Neuron (in vitro differentiated cells): ENCODE data around the gene SBK3.
"Not testable (repeated sequence)": the region's sequence is repeated elsewhere in the genome, so short reads cannot be mapped to it uniquely, and the experiment has no call there.

Experiments used
- H2AFZ ChIP-seq: one replicate; pipeline ENCODE4 v1.6.1; 2013; ENCODE audit warnings: low read depth, mild to moderate bottlenecking, inconsistent platforms, low read length, moderate library complexity
- H3K27me3 ChIP-seq: one replicate; pipeline ENCODE4 v1.6.1; 2013; ENCODE audit warnings: low read length; ENCODE audit not compliant: insufficient read depth
- H3K36me3 ChIP-seq: one replicate; pipeline ENCODE4 v1.6.1; 2013; ENCODE audit warnings: low read length; ENCODE audit not compliant: insufficient read depth
- H3K4me1 ChIP-seq: one replicate; pipeline ENCODE4 v1.6.1; 2013; ENCODE audit warnings: low read length; ENCODE audit not compliant: insufficient read depth
- H3K4me3 ChIP-seq: 2 replicates; pipeline ENCODE4 v1.5.1; 2013; ENCODE audit warnings: mild to moderate bottlenecking, low read length, moderate library complexity
- H3K9me3 ChIP-seq: one replicate; pipeline ENCODE4 v1.6.1; 2013; ENCODE audit warnings: low read length

The SBK3 gene

GRCh38 chr19:55508120-55508519 lies 37.2 kb downstream of the SBK3 start:
- Histone ChIP-seq H3K36me3 (no peaks in the 10 kb centered on the region), H3K4me3 (no peak overlapping the region), H3K27me3 (no peaks in the 10 kb centered on the region), H3K4me1 (no peaks in the 10 kb centered on the region), H3K9me3 (no peaks in the 10 kb centered on the region), H2AFZ (no peak overlapping the region)

- no peaks in the 10 kb centered on the region for H3K27me3 ChIP-seq
- H3K36me3 ChIP-seq, result no peaks in the 10 kb centered on the region
- no peaks in the 10 kb centered on the region for H3K9me3 ChIP-seq
- no peaks in the 10 kb centered on the region for H3K4me1 ChIP-seq
- H3K4me3 ChIP-seq, result no peak overlapping the region
- H2AFZ ChIP-seq, result no peak overlapping the region
These were observed 40.4 kb downstream of the SBK3 start for GRCh38 chr19:55504981-55505380.

GRCh38 chr19:55504252-55504603 lies 41.1 kb downstream of the SBK3 start:
- Histone ChIP-seq H3K4me1 (no peaks in the 10 kb centered on the region), H3K27me3 (no peaks in the 10 kb centered on the region), H3K36me3 (no peaks in the 10 kb centered on the region), H2AFZ (peak overlapping the region; percentile 63), H3K9me3 (no peaks in the 10 kb centered on the region), H3K4me3 (peak overlapping the region; percentile 46)

DNA sequence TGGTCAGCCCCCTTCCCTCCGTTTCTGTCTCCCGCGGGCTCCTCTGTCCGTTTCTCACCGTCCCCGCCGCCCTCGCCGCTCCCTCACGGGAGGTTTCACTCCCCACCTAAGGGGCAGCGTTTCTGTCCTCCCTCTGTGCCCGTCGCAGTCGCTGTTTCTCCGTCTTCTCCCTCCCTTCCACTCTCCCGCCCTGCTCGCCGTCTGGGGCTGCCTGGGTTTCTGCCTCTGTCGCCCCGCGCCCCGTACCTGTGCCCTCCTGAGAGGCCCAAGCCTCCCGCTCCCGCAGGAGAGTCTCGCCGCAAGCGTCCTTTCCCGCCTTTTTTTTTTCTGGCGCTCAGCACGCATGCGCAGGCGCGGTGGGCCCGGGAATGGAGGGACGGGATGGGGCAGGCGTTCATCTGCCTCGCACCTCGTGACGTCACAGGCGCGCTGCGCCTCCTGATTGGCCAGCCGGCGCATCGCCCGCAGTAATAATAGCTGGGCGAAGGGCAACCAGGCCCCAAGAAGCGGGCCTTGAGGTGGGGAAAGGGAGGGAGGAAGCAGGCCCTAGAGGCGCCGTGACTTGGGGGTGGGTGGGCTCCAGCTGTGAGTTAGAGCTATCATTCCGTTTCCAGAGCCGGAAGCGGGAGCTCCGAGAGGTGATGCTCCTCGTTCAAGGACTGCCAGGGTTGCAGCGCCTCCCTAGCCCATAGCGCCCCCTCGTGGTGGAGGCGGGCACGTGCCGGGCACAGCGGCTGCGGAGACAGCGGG lies 41.7 kb downstream of the SBK3 start:
- H2AFZ ChIP-seq, result peak overlapping the region; percentile 63
- no peaks in the 10 kb centered on the region for H3K27me3 ChIP-seq
- no peaks in the 10 kb centered on the region for H3K9me3 ChIP-seq
- H3K36me3 ChIP-seq, result no peaks in the 10 kb centered on the region
- no peaks in the 10 kb centered on the region for H3K4me1 ChIP-seq
- H3K4me3 ChIP-seq, result peak overlapping the region; percentile 46

GRCh38 chr19:55503157-55503501 lies 42.2 kb downstream of the SBK3 start:
- Histone ChIP-seq H3K9me3 (no peaks in the 10 kb centered on the region), H3K4me3 (no peak overlapping the region), H3K36me3 (no peaks in the 10 kb centered on the region), H3K4me1 (no peaks in the 10 kb centered on the region), H2AFZ (no peak overlapping the region), H3K27me3 (no peaks in the 10 kb centered on the region)

GRCh38 chr19:55502197-55502952 lies 43.0 kb downstream of the SBK3 start:
- no peaks in the 10 kb centered on the region for H3K9me3 ChIP-seq
- no peaks in the 10 kb centered on the region for H3K36me3 ChIP-seq
- H3K4me3 ChIP-seq, result no peak overlapping the region

GRCh38 chr19:55500368-55500952 lies 44.9 kb downstream of the SBK3 start:
- H3K9me3 ChIP-seq, result no peaks in the 10 kb centered on the region
- H3K4me1 ChIP-seq, result no peaks in the 10 kb centered on the region
- no peaks in the 10 kb centered on the region for H3K36me3 ChIP-seq
- H2AFZ ChIP-seq, result no peak overlapping the region
- no peaks in the 10 kb centered on the region for H3K27me3 ChIP-seq
- no peak overlapping the region for H3K4me3 ChIP-seq

More at GRCh38 chr19:55502197-55502952, 43.0 kb downstream of the SBK3 start:
- Histone ChIP-seq H3K27me3 (no peaks in the 10 kb centered on the region), H3K4me1 (no peaks in the 10 kb centered on the region), H2AFZ (no peak overlapping the region)

DNA sequence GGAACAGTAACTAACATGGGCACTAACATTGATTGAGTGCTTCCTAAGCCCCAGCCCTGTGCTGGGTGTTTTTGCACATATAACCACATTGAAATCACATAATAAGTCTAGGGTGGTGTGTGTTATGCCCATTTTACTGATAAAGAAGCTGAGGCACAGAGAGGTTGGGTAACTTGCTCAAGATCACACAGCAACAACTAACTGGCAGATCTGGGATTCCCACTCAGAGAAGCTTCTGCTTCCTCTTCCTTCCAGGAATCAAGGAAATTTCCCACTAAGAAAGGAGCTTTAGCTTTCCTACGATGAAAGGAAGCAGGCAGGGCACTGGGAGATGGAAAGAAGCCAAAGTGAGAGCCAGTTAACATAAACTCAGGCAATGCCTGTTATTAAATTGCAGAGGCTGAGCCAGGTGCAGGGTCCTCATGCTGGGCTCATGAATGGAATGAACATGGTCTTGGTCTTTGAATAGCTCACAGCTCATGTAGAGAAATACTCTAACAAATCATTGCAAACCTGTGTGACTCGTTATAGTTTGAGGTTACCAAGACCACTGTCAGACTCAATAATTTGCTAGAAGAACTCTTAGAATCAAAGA lies 47.0 kb downstream of the SBK3 start:
- H3K9me3 ChIP-seq, result no peaks in the 10 kb centered on the region
- H3K4me1 ChIP-seq, result peaks cover 4% of the 10 kb centered on the region
- no peaks in the 10 kb centered on the region for H3K27me3 ChIP-seq

DNA sequence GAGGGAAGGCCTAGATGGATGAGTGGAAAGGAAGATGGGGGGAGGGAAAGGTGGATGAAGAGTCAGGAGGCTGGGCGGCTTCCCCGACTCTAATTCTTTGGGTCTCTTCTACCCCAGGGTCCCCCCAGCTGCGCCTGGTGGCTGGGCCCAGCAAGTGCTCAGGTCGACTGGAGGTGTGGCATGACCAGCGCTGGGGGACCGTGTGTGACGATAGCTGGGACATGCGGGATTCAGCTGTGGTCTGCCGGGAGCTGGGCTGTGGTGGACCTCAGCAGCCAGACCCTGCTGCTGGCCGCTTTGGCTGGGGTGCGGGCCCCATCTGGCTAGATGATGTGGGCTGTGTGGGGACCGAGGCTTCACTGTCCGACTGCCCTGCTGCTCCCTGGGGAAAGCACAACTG lies 47.6 kb downstream of the SBK3 start:
- peaks cover 4% of the 10 kb centered on the region for H3K4me1 ChIP-seq
- no peaks in the 10 kb centered on the region for H3K36me3 ChIP-seq
- H3K27me3 ChIP-seq, result no peaks in the 10 kb centered on the region
- H2AFZ ChIP-seq, result no peak overlapping the region
- no peaks in the 10 kb centered on the region for H3K9me3 ChIP-seq
- H3K4me3 ChIP-seq, result no peak overlapping the region

More for the DNA sequence above, 47.0 kb downstream of the SBK3 start:
- Histone ChIP-seq H2AFZ (no peak overlapping the region), H3K4me3 (no peak overlapping the region), H3K36me3 (no peaks in the 10 kb centered on the region)

GRCh38 chr19:55496820-55497219 lies 48.5 kb downstream of the SBK3 start:
- H3K27me3 ChIP-seq, H3K36me3 ChIP-seq, H3K9me3 ChIP-seq, H3K4me3 ChIP-seq, H2AFZ ChIP-seq, H3K4me1 ChIP-seq: not testable (repeated sequence)

GRCh38 chr19:55495646-55496349 lies 49.5 kb downstream of the SBK3 start:
- Histone ChIP-seq H3K27me3 (no peaks in the 10 kb centered on the region), H3K36me3 (no peaks in the 10 kb centered on the region), H3K4me1 (peaks cover 8% of the 10 kb centered on the region), H3K9me3 (no peaks in the 10 kb centered on the region), H3K4me3 (no peak overlapping the region), H2AFZ (no peak overlapping the region)

DNA sequence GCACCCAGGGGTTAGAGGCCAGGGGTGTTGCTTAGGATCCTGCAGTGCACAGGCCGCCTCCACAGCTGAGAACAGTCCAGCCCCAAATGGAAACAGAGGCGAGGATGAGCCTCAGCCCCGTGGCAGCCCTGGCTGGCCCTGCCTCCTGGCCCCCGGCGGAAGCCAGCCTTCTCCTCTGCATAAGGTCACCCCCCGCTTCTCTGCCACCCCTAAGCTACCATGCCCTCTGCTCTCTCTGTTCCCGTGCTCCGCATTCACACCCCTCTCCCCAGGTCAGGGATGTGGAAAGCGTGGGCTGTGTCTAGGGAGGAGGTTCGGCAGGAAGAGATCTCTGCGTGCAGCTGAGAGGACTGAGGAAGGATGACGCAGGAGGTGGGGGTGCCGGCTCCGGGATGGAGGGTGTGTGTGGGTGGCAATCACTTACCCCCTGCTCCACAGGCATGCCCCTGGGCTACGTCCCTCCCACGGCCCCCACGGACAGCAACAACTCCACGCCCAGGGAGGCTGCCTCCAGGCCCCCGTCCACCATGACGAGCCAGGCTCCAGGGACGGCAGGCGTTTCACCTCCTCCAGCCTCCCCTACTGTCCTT lies 51.1 kb downstream of the SBK3 start:
- Histone ChIP-seq H3K9me3 (no peaks in the 10 kb centered on the region), H3K4me1 (peaks cover 12% of the 10 kb centered on the region), H2AFZ (no peak overlapping the region), H3K27me3 (no peaks in the 10 kb centered on the region), H3K36me3 (no peaks in the 10 kb centered on the region), H3K4me3 (no peak overlapping the region)
